GM12878 (cell line): ENCODE measurements around the gene INO80. TPM values are rescaled to one million over a fixed set of nuclear protein-coding genes. Genes with fewer than 3 reads are reported as not detected.

ENCODE experiments used
- ATAC-seq: fragments of 200-7000 bp; cut with Tn5 transposase; 3 replicates; pipeline ENCODE4 v1.9.1; 2020; ENCODE audit warnings: mild to moderate bottlenecking, moderate library complexity
- BruUV-seq: library from RNA; stranded (reverse); fragments of 400-500 nt; replicated peaks from 2 replicates; lab custom pipeline; 2021; lab: Mats Ljungman, UMichigan
- CTCF ChIA-PET: fragments of 300-600 bp; sonication (Branson Sonifier 250); formaldehyde crosslinking; extraction: SDS; loops from one replicate; lab custom pipeline; 2021; ENCODE audit warnings: inconsistent platforms; lab: Yijun Ruan, JAX
- POLR2A ChIA-PET: fragments of 350-600 bp; formaldehyde crosslinking; extraction: SDS; loops from one replicate; lab custom pipeline; 2021; ENCODE audit warnings: inconsistent platforms; lab: Charles Lee
- RAD21 ChIA-PET: fragments of 300-600 bp; sonication (Branson Sonifier 250); formaldehyde crosslinking; loops from one replicate; lab custom pipeline; 2023; ENCODE audit warnings: antibody characterized with exemption; ENCODE audit not compliant: unreplicated experiment; lab: Charles Lee
- SMC1A ChIA-PET: fragments of 300-600 bp; sonication (Branson Sonifier 250); formaldehyde crosslinking; loops from one replicate; lab custom pipeline; 2023; ENCODE audit not compliant: unreplicated experiment, uncharacterized antibody; lab: Charles Lee
- DNase-seq: peaks from one replicate; pipeline ENCODE4 v3.0.0-alpha.2; 2011; ENCODE audit warnings: low read depth, low spot score
- FAIRE-seq: peaks from 3 replicates; lab custom pipeline; 2011; peaks lifted over from hg19 to GRCh38; lab: Jason Lieb, UNC
- H2AFZ ChIP-seq: 2 replicates; pipeline ENCODE4 v1.6.0; 2011; ENCODE audit warnings: low read depth, low read length, control low read depth; ENCODE audit not compliant: control insufficient read depth
- H3K27ac ChIP-seq: 2 replicates; pipeline ENCODE4 v1.5.1; 2011; ENCODE audit warnings: control low read depth; ENCODE audit not compliant: control insufficient read depth, insufficient read depth
- H3K27me3 ChIP-seq, 2 experiments: replicated peaks in 1 of 2; 2 replicates each; pipeline versions ENCODE4 v1.6.0 to v1.6.1; 2011; ENCODE audit warnings: low read length in 1 of 2; ENCODE audit not compliant: control insufficient read depth in 2 of 2, insufficient read depth in 2 of 2
- H3K36me3 ChIP-seq, 2 experiments: 2 replicates each; pipeline ENCODE4 v1.5.1; 2011; ENCODE audit warnings: low read length in 1 of 2; ENCODE audit not compliant: control insufficient read depth in 2 of 2, insufficient read depth in 2 of 2
- H3K4me1 ChIP-seq: 2 replicates; pipeline ENCODE4 v1.6.1; 2011; ENCODE audit warnings: mild to moderate bottlenecking, low read length, moderate library complexity, mixed read lengths; ENCODE audit not compliant: control insufficient read depth, insufficient read depth
- H3K4me2 ChIP-seq: 2 replicates; pipeline ENCODE4 v1.6.0; 2011; ENCODE audit warnings: control low read depth; ENCODE audit not compliant: control insufficient read depth, insufficient read depth
- H3K4me3 ChIP-seq: fragments of 200-600 bp; sonication (generic); 2 replicates; pipeline ENCODE4 v1.5.1; 2016
- H3K79me2 ChIP-seq: 2 replicates; pipeline ENCODE4 v1.6.0; 2011; ENCODE audit warnings: low read length; ENCODE audit not compliant: control insufficient read depth, insufficient read depth
- H3K9ac ChIP-seq: 2 replicates; pipeline ENCODE4 v1.8.0; 2011; ENCODE audit warnings: low read length, control low read depth, mixed read lengths; ENCODE audit not compliant: control insufficient read depth, insufficient read depth
- H3K9me3 ChIP-seq: replicated peaks from 3 replicates; pipeline ENCODE4 v1.5.1; 2011; ENCODE audit warnings: mild to moderate bottlenecking, low read length; ENCODE audit not compliant: control insufficient read depth, insufficient read depth
- H4K20me1 ChIP-seq: 2 replicates; pipeline ENCODE4 v1.6.0; 2011; ENCODE audit not compliant: control insufficient read depth, insufficient read depth
- IKZF1 ChIP-seq: fragments of 450-650 bp; conservative IDR thresholded peaks from 2 replicates; pipeline ENCODE4 v1.6.1; 2017; ENCODE audit warnings: antibody characterized with exemption, mild to moderate bottlenecking
- NBN ChIP-seq: fragments of 450-650 bp; IDR thresholded peaks from 2 replicates; pipeline ENCODE4 v1.6.1; 2016
- PKNOX1 ChIP-seq: fragments of 450-650 bp; IDR thresholded peaks from 2 replicates; pipeline ENCODE4 v1.6.1; 2016; ENCODE audit warnings: mild to moderate bottlenecking
- PML ChIP-seq: IDR thresholded peaks from 2 replicates; pipeline ENCODE4 v1.6.1; 2012; ENCODE audit warnings: low read length, inconsistent platforms
- SMAD5 ChIP-seq: IDR thresholded peaks from 2 replicates; pipeline ENCODE4 v1.6.1; 2016; ENCODE audit warnings: antibody characterized with exemption, low read depth
- TCF3 ChIP-seq: IDR thresholded peaks from 2 replicates; pipeline ENCODE4 v1.6.1; 2012; ENCODE audit warnings: low read depth, mild to moderate bottlenecking, low read length, borderline replicate concordance; ENCODE audit not compliant: insufficient read depth
- YY1 ChIP-seq: IDR thresholded peaks from 2 replicates; pipeline ENCODE4 v1.6.1; 2011; ENCODE audit warnings: low read depth, mild to moderate bottlenecking, low read length
- ZBTB11 ChIP-seq: fragments of 450-650 bp; formaldehyde crosslinking; IDR thresholded peaks from 2 replicates; pipeline ENCODE4 v1.5.0; 2022; ENCODE audit warnings: mild to moderate bottlenecking, missing genetic modification characterization
- ZBTB4 ChIP-seq: fragments of 450-650 bp; formaldehyde crosslinking; IDR thresholded peaks from 2 replicates; pipeline ENCODE4 v1.4.0; 2022; ENCODE audit warnings: mild to moderate bottlenecking, moderate library complexity
- ZNF592 ChIP-seq: fragments of 450-650 bp; IDR thresholded peaks from 2 replicates; pipeline ENCODE4 v1.6.1; 2017; ENCODE audit warnings: mild to moderate bottlenecking, moderate library complexity
- WGBS: methylation state at CpG from one replicate; pipeline ENCODE4 v1.1.6; 2016; ENCODE audit warnings: low lambda C conversion rate; ENCODE audit not compliant: insufficient replicate concordance, insufficient coverage; ENCODE audit errors: missing lambda C conversion rate; 5-methylcytosine and 5-hydroxymethylcytosine counted together
- in situ Hi-C: fragments of 300-500 bp; cut with MboI; formaldehyde crosslinking; loops from 9 replicates; pipeline ENCODE4 v1.14.3; 2018; ENCODE audit warnings: mixed read lengths
- intact Hi-C: fragments of 100-400 bp; cut with micrococcal nuclease; formaldehyde crosslinking; loops from one replicate; pipeline ENCODE4 v1.14.2; 2022; ENCODE audit not compliant: unreplicated experiment
- polyA plus RNA-seq, 11 experiments: library from polyadenylated mRNA; depleted of rRNA in 4 of 11; unstranded in 6 of 11; stranded (reverse) in 5 of 11; fragments of >200 nt; fragmentation: Nextera tagmentation in 4 of 11; fragmentation: Illumina TruSeq in 1 of 11; extraction: Ambion mirVana in 4 of 11; extraction: Trizol in 1 of 11; gene quantifications; 1 replicate in 1 of 11; 2 replicates in 10 of 11; pipeline versions ENCODE4 v1.2.1 to v1.2.3, GENCODE V29; 2011 to 2016; ENCODE audit warnings: inconsistent platforms in 2 of 11, missing spikeins in 2 of 11, low read depth in 1 of 11
- total RNA-seq, 4 experiments: library from RNA; depleted of rRNA in 3 of 4; stranded (reverse); fragments of >200 nt in 3 of 4; fragmentation: Illumina TruSeq in 1 of 4; extraction: Trizol in 1 of 4; gene quantifications; 2 replicates each; pipeline versions ENCODE4 v1.2.1 to v1.2.3, GENCODE V29; 2013 to 2021

The INO80 gene
- total and polyA plus RNA-seq, 10 of the 15 experiments (the other 5 are each of a cell fraction or from before 2014, with no cell fraction given): 4.5 to 25.0 (median 14.2) TPM

GRCh38 chr15:40985541-40986330 is 130.3 kb downstream of the INO80 start:
- Histone ChIP-seq H3K4me3 (no peak overlapping the region), H3K4me2 (no peak overlapping the region), H3K4me1 (no peaks in the 10 kb centered on the region), H3K27me3 (no peaks in the 10 kb centered on the region), H3K79me2 (no peaks in the 10 kb centered on the region), H2AFZ (no peak overlapping the region), H3K27ac (no peak overlapping the region), H3K9me3 (no peaks in the 10 kb centered on the region), H3K9ac (no peak overlapping the region), H3K36me3 (peaks cover 18 to 32% of the 10 kb centered on the region in 2 experiments), H4K20me1 (no peaks in the 10 kb centered on the region)
- DNase-seq: no peak
- ATAC-seq: no peak
- POLR2A ChIA-PET: interaction anchor here (0.6 to 0.7 kb wide), 3 partner anchors 46 to 416 kb away, joined by 3 to 10 read pairs (median 6); no protein-coding TSS in a partner anchor
- RAD21 ChIA-PET: no interaction called here
- no TSS peak for BruUV-seq
- intact Hi-C loops: no loop called here
- WGBS: 88% methylated on average over 6 of the region's 6 CpGs
- FAIRE-seq: no peak
- CTCF ChIA-PET: no interaction called here
- in situ Hi-C loops: no loop called here
- SMC1A ChIA-PET: no interaction called here
- TF ChIP-seq NBN (no peak), ZBTB4 (no peak), PKNOX1 (no peak), ZNF592 (no peak), TCF3 (no peak), PML (no peak), SMAD5 (no peak), YY1 (no peak), IKZF1 (no peak), ZBTB11 (CRISPR knock-in tag) (no peak)
